ENCODE measurements around the gene RBBP8.

Gene RBBP8

DNA sequence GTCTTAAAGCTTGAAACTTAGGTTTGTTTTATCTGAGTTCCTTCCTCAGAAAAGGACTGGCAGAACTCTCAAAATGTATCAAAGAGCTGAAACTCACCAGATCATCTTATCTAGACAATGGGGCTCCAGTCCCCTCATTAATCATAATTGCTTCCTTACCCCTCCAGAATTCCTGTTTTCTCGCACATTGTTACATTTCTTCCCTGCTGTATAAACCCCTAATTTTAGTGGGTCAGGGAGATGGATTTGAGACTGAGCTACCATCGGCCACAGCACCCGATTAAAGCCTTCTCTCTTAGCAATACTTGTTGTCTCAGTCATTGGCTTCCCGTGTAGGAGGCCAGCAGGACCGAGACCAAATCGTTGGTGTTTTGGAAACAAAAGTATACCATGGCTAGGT lies 130.4 kb downstream of the RBBP8 start:
- TF ChIP-seq, protein P1, sequence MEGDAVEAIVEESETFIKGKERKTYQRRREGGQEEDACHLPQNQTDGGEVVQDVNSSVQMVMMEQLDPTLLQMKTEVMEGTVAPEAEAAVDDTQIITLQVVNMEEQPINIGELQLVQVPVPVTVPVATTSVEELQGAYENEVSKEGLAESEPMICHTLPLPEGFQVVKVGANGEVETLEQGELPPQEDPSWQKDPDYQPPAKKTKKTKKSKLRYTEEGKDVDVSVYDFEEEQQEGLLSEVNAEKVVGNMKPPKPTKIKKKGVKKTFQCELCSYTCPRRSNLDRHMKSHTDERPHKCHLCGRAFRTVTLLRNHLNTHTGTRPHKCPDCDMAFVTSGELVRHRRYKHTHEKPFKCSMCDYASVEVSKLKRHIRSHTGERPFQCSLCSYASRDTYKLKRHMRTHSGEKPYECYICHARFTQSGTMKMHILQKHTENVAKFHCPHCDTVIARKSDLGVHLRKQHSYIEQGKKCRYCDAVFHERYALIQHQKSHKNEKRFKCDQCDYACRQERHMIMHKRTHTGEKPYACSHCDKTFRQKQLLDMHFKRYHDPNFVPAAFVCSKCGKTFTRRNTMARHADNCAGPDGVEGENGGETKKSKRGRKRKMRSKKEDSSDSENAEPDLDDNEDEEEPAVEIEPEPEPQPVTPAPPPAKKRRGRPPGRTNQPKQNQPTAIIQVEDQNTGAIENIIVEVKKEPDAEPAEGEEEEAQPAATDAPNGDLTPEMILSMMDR (IDR thresholded peaks at IDR 0.05; ENCODE audit: insufficient read depth, low read length, poor library complexity, severe bottlenecking) = no peak
- no peak for TF ChIP-seq EZH2phosphoT487 (conservative IDR thresholded peaks at IDR 0.05; ENCODE audit: low read length)
- Histone ChIP-seq H3K36me3 (ENCODE audit: low read length) (no peaks in the 10 kb centered on the region), H3K4me2 (ENCODE audit: low read depth, low read length, poor library complexity, severe bottlenecking) (no peak overlapping the region), H2AFZ (ENCODE audit: low read depth, low read length, severe bottlenecking) (no peak overlapping the region), H3K27ac (ENCODE audit: low read depth, low read length) (no peak overlapping the region), H3K4me3 (ENCODE audit: insufficient read depth, low read length, poor library complexity, severe bottlenecking) (no peak overlapping the region), H3K9me2 (replicated peaks; ENCODE audit: insufficient read depth, low read length) (no peaks in the 10 kb centered on the region), H3K9me3 (ENCODE audit: insufficient read depth, low read length) (peaks cover 8% of the 10 kb centered on the region; the same call in 1 of the 2 replicates), H3K79me2 (ENCODE audit: insufficient read depth, low read length) (no peaks in the 10 kb centered on the region), H3K27me3 (ENCODE audit: low read length) (no peaks in the 10 kb centered on the region), H3K9ac (ENCODE audit: low read length) (no peak overlapping the region), H3F3A (ENCODE audit: insufficient read depth) (no peaks in the 10 kb centered on the region), H4K20me1 (ENCODE audit: low read depth, low read length) (no peaks in the 10 kb centered on the region)

DNA sequence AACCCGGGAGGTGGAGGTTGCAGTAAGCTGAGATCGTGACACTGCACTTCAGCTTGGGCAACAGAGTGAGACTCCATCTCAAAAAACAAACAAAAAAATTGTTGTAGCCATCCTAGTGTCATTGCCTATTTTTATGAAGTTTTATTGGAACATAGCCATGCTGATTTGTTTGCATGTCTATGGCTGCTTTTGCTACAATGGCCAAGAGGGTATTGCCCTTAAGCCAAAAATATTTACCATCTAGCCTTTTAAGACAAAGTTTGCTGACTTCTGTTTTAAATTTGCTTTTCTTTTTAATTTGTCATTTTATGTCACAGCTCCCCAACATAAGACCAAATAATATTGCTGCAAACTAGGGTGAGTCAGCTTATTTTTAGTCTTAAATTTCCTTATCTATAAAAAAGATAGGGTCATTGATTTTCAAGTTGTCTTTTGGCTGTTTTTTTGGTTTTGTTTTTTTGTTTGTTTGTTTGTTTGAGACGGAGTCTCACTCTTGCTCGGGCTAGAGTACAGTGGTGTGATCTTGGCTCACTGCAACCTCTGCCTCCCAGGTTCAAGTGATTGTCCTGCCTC lies 132.2 kb downstream of the RBBP8 start:
- Histone ChIP-seq H3K27me3 (ENCODE audit: low read length) (no peaks in the 10 kb centered on the region), H3K36me3 (ENCODE audit: low read length) (no peaks in the 10 kb centered on the region), H3K79me2 (ENCODE audit: insufficient read depth, low read length) (no peaks in the 10 kb centered on the region), H4K20me1 (ENCODE audit: low read depth, low read length) (no peaks in the 10 kb centered on the region), H3K9me3 (ENCODE audit: insufficient read depth, low read length) (peaks cover 8% of the 10 kb centered on the region; the same call in 1 of the 2 replicates), H3K4me3 (ENCODE audit: insufficient read depth, low read length, poor library complexity, severe bottlenecking) (no peak overlapping the region), H3K4me2 (ENCODE audit: low read depth, low read length, poor library complexity, severe bottlenecking) (no peak overlapping the region), H3K9ac (ENCODE audit: low read length) (no peak overlapping the region), H3K9me2 (replicated peaks; ENCODE audit: insufficient read depth, low read length) (no peaks in the 10 kb centered on the region), H3F3A (ENCODE audit: insufficient read depth) (no peaks in the 10 kb centered on the region), H3K27ac (ENCODE audit: low read depth, low read length) (no peak overlapping the region), H2AFZ (ENCODE audit: low read depth, low read length, severe bottlenecking) (no peak overlapping the region)
- TF ChIP-seq, protein P1 (IDR thresholded peaks at IDR 0.05; ENCODE audit: insufficient read depth, low read length, poor library complexity, severe bottlenecking) = no peak
- no peak for TF ChIP-seq EZH2phosphoT487 (conservative IDR thresholded peaks at IDR 0.05; ENCODE audit: low read length)

DNA sequence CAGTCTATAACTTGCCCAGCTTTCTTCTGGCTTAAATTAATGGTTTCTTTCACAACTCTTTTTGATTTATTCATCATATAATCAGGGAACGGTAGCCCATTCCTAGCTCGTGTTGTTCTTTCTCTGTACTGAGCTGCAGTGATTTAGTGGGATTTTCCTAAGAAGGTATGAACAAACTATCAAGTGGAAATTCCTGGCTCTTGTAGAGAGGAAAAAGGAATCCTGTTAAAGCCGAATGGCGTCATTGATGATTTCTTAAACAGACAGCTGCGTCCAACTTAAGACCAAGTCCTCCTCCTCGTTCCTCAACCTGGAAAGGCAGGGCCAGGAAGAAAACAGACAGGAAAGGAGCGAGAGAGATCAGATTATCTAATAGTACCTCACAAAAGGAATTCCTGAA lies 132.9 kb downstream of the RBBP8 start:
- TF ChIP-seq EZH2phosphoT487 (conservative IDR thresholded peaks at IDR 0.05; ENCODE audit: low read length) = no peak
- TF ChIP-seq, protein P1 (IDR thresholded peaks at IDR 0.05; ENCODE audit: insufficient read depth, low read length, poor library complexity, severe bottlenecking) = no peak
- Histone ChIP-seq H3K9me2 (replicated peaks; ENCODE audit: insufficient read depth, low read length) (no peaks in the 10 kb centered on the region), H3K79me2 (ENCODE audit: insufficient read depth, low read length) (no peaks in the 10 kb centered on the region), H3K9me3 (ENCODE audit: insufficient read depth, low read length) (peaks cover 8% of the 10 kb centered on the region; the same call in 1 of the 2 replicates), H3K9ac (ENCODE audit: low read length) (no peak overlapping the region), H4K20me1 (ENCODE audit: low read depth, low read length) (no peaks in the 10 kb centered on the region), H3F3A (ENCODE audit: insufficient read depth) (no peaks in the 10 kb centered on the region), H3K27ac (ENCODE audit: low read depth, low read length) (no peak overlapping the region), H3K27me3 (ENCODE audit: low read length) (no peaks in the 10 kb centered on the region), H2AFZ (ENCODE audit: low read depth, low read length, severe bottlenecking) (no peak overlapping the region), H3K36me3 (ENCODE audit: low read length) (no peaks in the 10 kb centered on the region), H3K4me3 (ENCODE audit: insufficient read depth, low read length, poor library complexity, severe bottlenecking) (no peak overlapping the region), H3K4me2 (ENCODE audit: low read depth, low read length, poor library complexity, severe bottlenecking) (no peak overlapping the region)
